ENCODE data around the gene PRDM16. TPM values are rescaled to one million over a fixed set of nuclear protein-coding genes. Genes with fewer than 3 reads are reported as not detected.

PRDM16 gene
- total RNA-seq, 2 experiments from 2014 or later: not detected

- DNase-seq (ENCODE audit: low spot score): no peak
- Histone ChIP-seq H3K27ac (ENCODE audit: low read depth, low read length, poor library complexity, severe bottlenecking) (no peak overlapping the region), H4K20me1 (ENCODE audit: insufficient read depth, low read length) (no peaks in the 10 kb centered on the region), H3K9me2 (ENCODE audit: insufficient read depth, low read length) (no peaks in the 10 kb centered on the region), H3K4me2 (ENCODE audit: low read length) (no peak overlapping the region), H3K4me3 (ENCODE audit: low read depth, low read length, poor library complexity, severe bottlenecking) (no peak overlapping the region), H3K36me3 (ENCODE audit: insufficient read depth, low read length) (no peaks in the 10 kb centered on the region), H3K79me2 (ENCODE audit: insufficient read depth, low read depth, low read length) (no peaks in the 10 kb centered on the region), H2AFZ (ENCODE audit: low read length) (no peak overlapping the region), H3K4me1 (ENCODE audit: insufficient read depth, low read length, poor library complexity, severe bottlenecking) (no peaks in the 10 kb centered on the region), H3K9me3 (ENCODE audit: low read length) (no peaks in the 10 kb centered on the region)
- TF ChIP-seq CTCF (conservative IDR thresholded peaks at IDR 0.05; ENCODE audit: low read length) (no peak), EZH2phosphoT487 (IDR thresholded peaks at IDR 0.05; ENCODE audit: borderline replicate concordance, low read depth, low read length) (no peak)
- CTCF ChIA-PET (ENCODE audit: unreplicated experiment): no interaction called here
- POLR2A ChIA-PET: no interaction called here
- intact Hi-C loops (cut with micrococcal nuclease; ENCODE audit: unreplicated experiment): no loop called here
- no TSS peak for BruUV-seq (replicated peaks)
These were observed 299.1 kb downstream of the PRDM16 start for GRCh38 chr1:3368059-3368458.

GRCh38 chr1:3368711-3369445 is 299.9 kb downstream of the PRDM16 start:
- BruUV-seq (replicated peaks): no TSS peak
- no peaks in the 10 kb centered on the region for H4K20me1 ChIP-seq (ENCODE audit: insufficient read depth, low read length)
- H3K27ac ChIP-seq (ENCODE audit: low read depth, low read length, poor library complexity, severe bottlenecking): no peak overlapping the region
- no peaks in the 10 kb centered on the region for H3K36me3 ChIP-seq (ENCODE audit: insufficient read depth, low read length)
- no peak overlapping the region for H3K4me2 ChIP-seq (ENCODE audit: low read length)
- no peak for TF ChIP-seq EZH2phosphoT487 (IDR thresholded peaks at IDR 0.05; ENCODE audit: borderline replicate concordance, low read depth, low read length)
- TF ChIP-seq CTCF (conservative IDR thresholded peaks at IDR 0.05; ENCODE audit: low read length): no peak
- H3K9me3 ChIP-seq (ENCODE audit: low read length): no peaks in the 10 kb centered on the region
- H3K9me2 ChIP-seq (ENCODE audit: insufficient read depth, low read length): no peaks in the 10 kb centered on the region
- no peaks in the 10 kb centered on the region for H3K79me2 ChIP-seq (ENCODE audit: insufficient read depth, low read depth, low read length)
- ChIA-PET POLR2A (no interaction called here), CTCF (ENCODE audit: unreplicated experiment) (no interaction called here)
- H2AFZ ChIP-seq (ENCODE audit: low read length): no peak overlapping the region
- DNase-seq (ENCODE audit: low spot score): no peak
- no peak overlapping the region for H3K4me3 ChIP-seq (ENCODE audit: low read depth, low read length, poor library complexity, severe bottlenecking)
- no peaks in the 10 kb centered on the region for H3K4me1 ChIP-seq (ENCODE audit: insufficient read depth, low read length, poor library complexity, severe bottlenecking)
- intact Hi-C loops (cut with micrococcal nuclease; ENCODE audit: unreplicated experiment): no loop called here

- ChIA-PET CTCF (ENCODE audit: unreplicated experiment) (no interaction called here), POLR2A (no interaction called here)
- BruUV-seq (replicated peaks): no TSS peak
- Histone ChIP-seq H3K79me2 (ENCODE audit: insufficient read depth, low read depth, low read length) (no peaks in the 10 kb centered on the region), H3K4me2 (ENCODE audit: low read length) (no peak overlapping the region), H3K9me2 (ENCODE audit: insufficient read depth, low read length) (no peaks in the 10 kb centered on the region), H3K9me3 (ENCODE audit: low read length) (no peaks in the 10 kb centered on the region), H3K27ac (ENCODE audit: low read depth, low read length, poor library complexity, severe bottlenecking) (no peak overlapping the region), H3K4me3 (ENCODE audit: low read depth, low read length, poor library complexity, severe bottlenecking) (no peak overlapping the region), H3K36me3 (ENCODE audit: insufficient read depth, low read length) (no peaks in the 10 kb centered on the region), H4K20me1 (ENCODE audit: insufficient read depth, low read length) (no peaks in the 10 kb centered on the region), H2AFZ (ENCODE audit: low read length) (no peak overlapping the region), H3K4me1 (ENCODE audit: insufficient read depth, low read length, poor library complexity, severe bottlenecking) (no peaks in the 10 kb centered on the region)
- no peak for TF ChIP-seq CTCF (conservative IDR thresholded peaks at IDR 0.05; ENCODE audit: low read length)
- TF ChIP-seq EZH2phosphoT487 (IDR thresholded peaks at IDR 0.05; ENCODE audit: borderline replicate concordance, low read depth, low read length): no peak
- no peak for DNase-seq (ENCODE audit: low spot score)
- intact Hi-C loops (cut with micrococcal nuclease; ENCODE audit: unreplicated experiment): no loop called here
These were observed 300.6 kb downstream of the PRDM16 start for GRCh38 chr1:3369446-3370076.
